Measurements from ENCODE around the gene ZDHHC8.

ZDHHC8 gene

DNA sequence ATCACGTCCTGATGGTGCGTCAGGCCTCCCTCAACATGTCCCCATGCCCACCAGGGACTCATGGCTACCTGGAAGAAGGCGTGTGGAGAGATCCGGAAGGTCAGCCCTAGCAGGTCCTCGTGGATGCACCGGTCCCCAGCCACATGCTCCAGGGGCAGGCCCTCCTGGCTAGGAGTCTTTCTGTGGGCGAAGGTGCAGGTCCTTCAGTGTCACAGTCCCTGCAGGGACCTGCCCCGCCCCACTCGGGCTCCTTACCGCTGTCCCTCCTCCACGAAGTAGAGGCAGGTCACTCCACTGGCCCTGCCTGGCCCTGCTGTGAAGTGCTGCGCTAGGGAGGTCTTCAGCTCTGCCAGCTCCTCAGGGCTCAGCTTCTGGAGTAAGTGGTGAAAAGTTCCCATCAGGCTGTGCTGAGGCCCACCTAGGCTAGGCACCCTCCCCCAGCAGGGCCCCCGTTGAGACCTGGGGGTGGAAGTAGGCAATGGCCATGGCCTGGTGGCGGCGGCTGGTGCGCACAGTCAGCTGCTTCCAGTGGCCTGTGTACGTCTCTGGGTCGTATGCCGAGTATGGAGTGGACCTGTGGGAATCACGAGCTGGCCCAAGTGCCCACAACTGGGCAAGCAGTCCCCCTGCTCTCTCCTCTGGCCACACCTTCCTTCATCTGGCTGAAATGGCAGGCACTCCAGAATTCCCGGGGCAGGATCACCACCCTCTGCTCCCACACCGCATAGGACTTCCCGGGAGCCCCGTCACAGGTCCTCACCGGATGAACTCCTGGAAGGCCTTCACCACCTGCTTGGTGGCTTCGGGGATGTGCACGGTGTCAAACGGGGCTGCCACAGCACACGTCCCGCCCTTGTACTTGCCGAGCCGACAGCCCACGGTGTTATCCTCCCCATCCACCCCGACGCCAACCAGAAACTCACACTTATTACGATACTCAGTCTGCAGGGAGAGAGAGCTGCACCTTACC, 16.8 kb upstream of the ZDHHC8 start:
- DNase-seq (ENCODE audit: low read depth): no peak

DNA sequence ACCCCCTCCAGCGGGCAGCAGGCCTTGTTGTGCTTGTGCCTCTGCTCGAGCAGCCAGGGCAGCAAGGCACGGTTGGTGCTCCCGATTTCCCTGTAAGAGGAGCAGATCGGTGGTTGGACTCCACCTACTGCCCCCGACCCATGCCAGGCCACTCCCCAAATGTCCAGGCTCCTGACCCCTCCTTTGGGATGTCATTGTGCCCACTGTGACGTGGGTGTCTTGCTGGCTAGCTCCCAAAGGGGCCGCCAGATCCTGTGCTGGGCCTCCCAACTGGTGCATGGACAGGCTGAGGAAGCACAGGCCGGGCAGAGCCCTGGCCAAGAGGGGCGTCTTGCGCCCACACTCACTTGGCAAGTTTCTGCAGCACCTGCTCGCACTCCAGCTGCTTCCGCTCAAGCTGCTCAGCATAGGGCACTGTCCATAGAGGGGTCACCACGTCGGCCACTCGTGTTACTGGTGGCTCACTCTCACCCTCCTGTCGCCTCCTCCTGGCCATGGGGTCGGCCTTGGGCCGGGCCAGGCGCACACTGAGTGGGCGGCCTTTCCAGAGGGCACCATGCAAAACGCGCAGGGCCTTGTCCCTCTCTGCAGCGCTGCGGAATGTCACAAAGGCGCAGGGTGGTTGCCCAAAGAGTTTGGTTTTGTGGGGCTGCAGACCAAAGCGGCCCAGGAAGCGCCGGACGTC, 15.8 kb upstream of the ZDHHC8 start, which contains the start of gene RANBP1:
Gene RANBP1, plus strand, starts transcription at position 414 of the 685 bp plus-strand sequence. Its CDS starts 81 bp downstream, at position 495.
- no peak for DNase-seq (ENCODE audit: low read depth)

DNA sequence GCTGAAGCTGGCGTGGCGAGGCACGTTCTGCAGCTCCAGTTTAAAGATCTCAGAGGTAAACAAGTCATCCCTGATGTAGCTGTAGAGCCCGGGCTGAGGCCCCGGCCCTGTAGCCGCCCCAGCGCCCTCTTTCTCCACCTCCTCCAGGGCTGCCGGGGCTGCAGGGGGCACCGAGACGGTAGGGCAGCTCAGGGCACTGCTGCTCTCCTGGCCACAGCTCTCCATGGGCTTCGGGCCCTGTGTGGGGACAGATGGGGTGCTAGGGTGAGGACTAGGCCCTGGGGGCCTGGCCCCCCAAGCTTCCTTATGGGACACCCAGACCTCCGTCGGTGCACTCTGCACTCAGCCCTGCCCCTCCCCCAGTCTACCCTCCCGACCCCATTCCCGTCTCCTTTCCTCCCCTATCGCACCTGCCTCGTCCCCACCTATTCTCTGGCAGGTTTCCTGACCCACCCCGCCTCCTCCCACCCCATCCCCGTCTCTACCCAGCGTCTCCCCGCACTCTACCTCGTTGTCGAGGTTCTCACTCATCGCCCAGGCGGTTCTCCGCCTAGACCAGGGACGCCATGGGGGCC, 15.1 kb upstream of the ZDHHC8 start:
- DNase-seq (ENCODE audit: low read depth): no peak

DNA sequence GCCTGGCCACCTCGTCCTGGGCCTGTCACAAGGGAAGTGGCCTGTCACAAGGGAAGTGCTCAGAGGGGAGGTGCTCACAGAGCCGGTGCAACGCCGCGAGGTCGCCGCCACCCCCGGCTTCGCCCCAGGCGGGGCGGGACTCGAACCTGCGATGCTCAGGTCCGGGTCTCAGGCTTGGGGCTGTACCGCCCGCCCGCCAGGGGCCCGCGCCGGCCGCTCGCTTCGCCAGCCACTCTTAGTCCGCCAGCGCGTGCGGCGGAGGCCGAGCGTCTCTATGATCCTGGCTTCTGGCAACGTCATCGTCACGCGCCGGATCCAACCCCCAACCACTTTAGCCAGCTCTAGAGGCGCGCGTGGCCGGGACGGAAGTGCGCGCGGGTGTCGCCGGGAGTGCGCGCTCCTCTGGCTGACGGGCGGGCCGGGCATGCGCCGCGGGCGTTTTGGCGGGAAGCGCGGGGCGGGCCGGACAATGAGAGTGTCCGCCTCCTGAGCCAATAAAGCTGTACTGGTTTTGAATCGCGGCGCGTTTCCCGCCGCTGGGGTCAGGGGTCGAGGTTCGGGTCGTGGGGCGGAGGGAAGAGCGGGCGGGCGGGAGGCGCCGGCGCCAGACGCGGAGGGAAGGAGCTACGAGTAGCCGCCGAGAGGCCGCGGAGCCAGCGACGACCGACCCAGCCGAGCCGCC, 14.5 kb upstream of the ZDHHC8 start, which contains the start of gene TRMT2A:
Gene TRMT2A, minus strand, starts transcription at position 276 of the 682 bp plus-strand sequence. CDS start 320 bp downstream, outside the sequence.
- DNase-seq (ENCODE audit: low read depth): peak; percentile 80

DNA sequence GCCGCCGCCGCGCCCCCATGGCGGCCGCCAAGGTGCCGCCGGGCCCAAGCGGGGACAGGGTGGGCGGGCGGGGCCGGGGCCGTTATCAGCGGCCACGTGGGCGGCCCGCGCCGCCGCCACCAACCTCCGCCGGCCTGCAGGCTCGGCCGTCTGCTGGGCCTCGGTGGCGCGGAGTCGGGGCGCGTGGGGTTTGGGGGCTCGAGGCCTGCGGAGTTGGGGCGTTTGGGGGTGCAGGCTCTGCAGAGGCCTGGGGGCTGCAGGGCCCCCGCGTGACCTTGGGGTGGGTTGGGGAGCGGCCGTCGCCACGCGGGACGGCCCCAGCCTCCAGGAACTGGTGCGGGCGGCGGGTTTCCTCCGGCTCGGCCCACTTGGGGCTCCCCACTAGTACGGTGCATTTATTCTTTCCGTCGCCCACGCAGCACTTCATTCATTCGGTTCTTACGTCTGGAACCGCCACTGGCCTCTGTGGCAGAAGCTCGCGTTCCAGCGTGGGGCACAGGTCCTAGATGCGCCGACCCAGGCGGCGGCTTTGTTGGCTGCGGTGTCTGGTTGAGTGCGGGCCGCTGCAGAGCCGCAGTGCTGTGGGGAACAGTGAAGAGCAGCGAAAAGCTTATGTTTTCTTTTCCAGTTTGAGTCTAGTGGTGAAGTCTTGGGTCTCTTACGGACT, 13.8 kb upstream of the ZDHHC8 start:
- no peak for DNase-seq (ENCODE audit: low read depth)

DNA sequence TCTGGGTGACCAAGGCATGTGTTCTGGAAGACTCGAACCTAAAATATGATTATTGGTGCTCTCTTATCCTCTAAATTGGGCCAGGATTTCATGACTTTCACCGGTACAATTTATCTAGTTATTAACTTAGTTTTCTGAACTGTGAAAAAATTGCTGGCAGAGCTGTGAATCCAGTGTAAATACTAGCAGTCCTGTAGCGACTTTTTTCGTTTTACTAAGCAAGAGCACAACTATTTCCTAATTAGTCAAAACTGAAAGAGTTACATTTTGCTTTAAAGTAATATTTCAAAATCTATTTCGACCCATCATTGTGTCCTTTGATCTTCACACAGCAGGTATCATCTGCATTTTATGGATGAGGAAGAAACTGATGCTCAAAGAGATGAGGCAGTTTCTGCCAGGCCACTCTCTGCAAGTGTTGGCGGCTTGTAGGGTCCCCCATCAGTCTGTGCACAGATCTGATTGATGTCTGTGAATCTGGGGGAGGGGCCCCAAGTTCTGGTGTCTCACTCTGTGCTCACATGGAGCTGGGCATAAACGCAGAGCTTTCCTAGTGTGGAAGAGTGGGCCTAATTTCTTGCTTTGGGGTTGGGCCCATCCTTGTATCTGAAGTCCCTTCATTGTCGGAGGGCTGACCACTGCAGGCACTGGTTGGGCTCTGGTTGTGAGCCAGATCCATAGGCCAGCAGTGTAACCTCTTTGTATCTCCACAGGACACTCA, 13.1 kb upstream of the ZDHHC8 start:
- DNase-seq (ENCODE audit: low read depth): no peak

DNA sequence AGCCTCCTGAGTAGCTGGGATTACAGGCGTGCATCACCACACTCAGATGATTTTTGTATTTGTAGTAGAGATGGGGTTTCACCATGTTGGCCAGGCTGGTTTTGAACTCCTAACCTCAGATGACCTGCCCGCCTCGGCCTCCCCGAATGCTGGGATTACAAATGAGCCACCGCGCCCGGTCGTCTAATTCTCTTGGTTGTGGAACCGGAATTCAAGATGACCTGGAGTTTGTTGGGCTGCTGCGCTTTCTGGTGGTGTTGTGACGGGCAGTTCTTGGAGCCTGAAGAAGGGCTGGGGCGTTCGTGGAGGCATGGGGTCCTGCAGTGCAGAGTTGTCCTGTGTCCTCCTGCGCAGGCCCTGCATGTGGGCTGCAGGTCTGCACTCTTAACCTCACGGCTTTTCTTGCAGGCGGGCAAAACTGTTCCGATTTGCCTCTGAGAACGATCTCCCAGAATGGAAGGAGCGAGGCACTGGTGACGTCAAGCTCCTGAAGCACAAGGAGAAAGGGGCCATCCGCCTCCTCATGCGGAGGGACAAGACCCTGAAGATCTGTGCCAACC, 9.7 kb upstream of the ZDHHC8 start:
- DNase-seq (ENCODE audit: low read depth): no peak

DNA sequence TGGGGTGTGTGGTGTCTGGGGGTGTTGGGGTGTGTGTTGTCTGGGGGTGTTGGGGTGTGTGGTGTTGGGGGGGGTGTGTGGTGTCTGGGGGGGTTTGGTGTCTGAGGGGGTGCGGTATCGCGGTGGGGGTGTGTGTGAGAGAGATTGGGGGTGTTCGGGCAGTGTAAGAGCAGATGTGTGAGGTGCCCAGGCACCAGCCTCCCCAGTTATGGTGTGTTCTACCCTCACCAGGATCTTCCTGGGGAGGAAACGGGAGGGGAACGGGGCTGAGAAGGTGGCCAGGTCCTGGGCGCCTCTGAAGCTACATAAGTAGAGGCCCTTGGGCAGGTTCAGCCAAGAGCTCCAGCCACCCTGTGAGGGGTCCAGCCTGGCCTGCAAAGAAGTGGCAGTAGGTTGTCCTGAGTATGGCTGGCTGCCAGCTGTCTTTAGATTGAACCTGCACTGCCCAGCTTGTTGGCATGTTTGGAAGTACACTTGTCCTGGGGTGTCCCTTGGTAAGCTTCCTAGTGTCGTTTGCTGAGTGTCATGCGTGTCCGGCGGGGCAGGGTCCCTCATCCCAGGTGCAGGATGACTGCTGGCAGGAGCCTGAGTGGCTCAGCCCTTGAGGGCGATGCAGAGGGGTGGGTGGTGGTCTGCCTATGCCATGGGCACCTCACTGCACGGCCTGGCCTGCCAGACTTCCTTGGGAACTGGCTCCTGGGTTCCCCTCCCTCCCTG, 8.1 kb upstream of the ZDHHC8 start:
- no peak for DNase-seq (ENCODE audit: low read depth)

DNA sequence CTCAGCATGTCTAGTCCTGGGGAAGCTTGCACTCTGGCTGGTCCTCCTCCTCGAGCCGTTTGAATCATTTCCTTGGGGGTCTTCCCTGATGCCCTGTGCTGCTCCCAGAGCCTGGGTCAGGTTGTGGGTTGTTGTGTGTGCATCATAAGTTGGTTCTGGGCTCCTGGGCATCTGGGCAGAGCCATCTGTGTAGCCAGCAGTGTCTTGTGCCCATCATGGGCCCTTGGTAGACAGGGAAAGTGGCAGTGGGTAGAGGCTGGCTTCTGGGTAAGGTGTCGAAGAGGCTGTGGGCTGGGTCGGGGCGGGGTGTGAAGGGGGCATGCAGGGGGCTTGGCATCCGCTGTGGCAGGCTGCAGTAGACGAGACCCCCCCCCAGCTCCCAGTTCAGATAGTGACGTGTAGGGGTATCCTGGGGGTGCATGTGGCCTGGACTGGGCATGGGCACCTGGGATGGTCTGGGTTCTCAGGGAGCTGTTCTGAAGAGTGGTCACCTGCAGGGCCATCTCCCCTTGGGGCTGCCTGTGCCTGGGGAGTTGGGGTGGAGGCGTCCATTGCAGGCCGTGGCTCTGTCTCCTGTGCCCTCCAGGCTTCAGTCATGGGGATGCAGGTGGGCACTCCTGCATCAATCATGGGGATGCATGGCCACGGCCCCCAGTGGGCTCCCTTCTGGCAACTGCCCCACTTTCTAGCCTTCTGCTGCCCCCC, 7.4 kb upstream of the ZDHHC8 start:
- DNase-seq (ENCODE audit: low read depth): no peak

DNA sequence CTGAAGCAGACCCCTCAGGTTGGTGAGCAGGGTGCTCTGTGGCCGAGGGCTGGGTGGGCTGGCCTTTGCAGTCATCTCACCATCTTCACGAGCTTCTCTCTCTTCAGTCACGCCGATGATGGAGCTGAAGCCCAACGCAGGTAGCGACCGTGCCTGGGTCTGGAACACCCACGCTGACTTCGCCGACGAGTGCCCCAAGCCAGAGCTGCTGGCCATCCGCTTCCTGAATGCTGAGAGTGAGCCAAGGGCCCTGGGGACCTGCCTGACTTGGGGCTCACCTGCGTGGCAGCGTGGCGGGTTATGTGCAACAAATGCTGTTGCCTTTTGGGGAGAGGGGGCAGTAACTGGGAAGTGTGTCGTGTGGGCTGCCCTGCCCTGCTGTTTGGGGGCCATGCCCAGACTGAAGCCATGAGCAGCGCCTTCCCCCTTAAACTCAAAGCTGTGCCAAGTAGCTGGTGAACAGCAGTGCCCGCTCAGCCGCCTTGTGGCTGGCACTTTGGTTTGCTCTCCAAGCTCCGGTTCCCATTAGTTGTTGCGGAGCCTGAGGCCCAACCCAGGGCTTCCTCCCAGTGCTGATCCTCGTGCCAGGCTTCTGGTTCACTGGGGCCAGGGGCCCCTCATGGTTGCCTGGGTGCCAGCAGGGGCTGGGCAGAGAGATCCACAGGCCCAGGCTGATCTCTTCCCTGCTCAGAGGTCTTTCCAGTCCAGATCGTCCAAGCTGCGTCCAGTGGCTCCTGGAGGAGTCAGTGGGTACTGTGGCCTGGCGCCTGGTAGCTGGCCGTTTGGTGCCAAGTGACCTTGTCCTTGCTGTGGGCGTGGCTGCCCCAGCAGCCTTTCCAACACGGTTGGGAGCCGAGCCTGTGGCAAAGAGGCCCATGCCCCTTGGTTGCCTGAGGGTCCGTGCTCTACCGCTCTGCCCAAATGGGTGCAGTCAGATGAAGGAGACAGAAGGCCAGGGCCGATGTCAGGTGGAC, 6.1 kb upstream of the ZDHHC8 start:
- DNase-seq (ENCODE audit: low read depth): no peak

DNA sequence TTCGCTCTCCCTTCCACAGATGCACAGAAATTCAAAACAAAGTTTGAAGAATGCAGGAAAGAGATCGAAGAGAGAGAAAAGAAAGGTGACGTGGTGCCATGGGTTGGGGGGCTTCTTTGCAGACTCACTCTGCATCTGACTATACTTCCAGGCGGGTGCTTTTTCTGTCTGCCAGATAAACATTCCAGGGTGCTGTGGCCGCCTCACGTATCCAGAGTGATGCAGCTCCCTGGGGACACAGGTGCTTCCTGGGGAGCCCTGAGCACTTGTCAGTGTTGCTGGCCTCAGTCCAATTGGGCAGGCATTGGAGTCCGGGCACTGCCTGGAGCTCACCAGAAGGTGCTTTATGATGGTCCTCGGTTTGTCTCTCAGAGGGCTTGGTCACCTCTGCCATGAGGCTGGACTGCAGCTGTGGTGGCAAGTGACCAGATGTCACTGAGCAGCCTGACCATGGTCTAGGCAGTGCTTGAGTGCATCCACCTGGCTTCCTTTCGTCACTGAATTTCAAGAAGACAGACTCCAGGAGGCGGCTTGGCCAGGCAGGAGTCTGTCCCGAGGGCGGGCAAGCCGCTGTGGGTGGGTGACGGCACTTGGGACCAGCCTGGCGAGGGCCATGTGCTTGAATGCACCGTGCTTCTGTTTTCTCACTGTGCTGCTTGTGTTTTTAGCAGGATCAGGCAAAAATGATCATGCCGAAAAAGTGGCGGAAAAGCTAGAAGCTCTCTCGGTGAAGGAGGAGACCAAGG, 5.1 kb upstream of the ZDHHC8 start:
- no peak for DNase-seq (ENCODE audit: low read depth)

DNA sequence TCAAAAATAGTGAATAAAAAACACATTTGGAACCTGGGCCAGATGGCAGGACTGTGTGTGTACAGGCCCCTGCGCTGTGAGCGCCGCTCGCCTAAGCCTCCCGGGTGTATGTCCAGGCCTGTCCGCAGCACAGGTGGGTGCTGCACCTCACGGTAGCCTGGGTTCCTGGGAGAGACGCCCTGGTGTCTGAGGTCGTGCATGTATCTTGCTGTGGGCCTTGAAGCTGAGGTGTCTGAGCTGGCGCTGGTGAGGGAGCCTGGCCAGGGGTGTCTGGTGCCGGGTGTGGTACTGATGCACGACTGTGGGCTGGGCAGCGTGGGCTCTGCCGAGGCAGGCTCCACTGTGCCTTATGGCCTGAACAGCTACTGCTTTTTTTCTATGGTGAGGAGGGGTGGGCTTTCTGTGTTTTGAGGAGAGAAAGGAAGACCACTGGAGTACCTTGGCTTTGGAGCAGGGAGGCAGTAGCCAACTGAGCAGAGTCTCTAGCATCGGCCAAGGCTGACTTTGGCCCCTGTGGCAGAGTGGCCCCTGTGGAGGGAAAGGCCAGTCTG, 4.2 kb upstream of the ZDHHC8 start:
- DNase-seq (ENCODE audit: low read depth): no peak

DNA sequence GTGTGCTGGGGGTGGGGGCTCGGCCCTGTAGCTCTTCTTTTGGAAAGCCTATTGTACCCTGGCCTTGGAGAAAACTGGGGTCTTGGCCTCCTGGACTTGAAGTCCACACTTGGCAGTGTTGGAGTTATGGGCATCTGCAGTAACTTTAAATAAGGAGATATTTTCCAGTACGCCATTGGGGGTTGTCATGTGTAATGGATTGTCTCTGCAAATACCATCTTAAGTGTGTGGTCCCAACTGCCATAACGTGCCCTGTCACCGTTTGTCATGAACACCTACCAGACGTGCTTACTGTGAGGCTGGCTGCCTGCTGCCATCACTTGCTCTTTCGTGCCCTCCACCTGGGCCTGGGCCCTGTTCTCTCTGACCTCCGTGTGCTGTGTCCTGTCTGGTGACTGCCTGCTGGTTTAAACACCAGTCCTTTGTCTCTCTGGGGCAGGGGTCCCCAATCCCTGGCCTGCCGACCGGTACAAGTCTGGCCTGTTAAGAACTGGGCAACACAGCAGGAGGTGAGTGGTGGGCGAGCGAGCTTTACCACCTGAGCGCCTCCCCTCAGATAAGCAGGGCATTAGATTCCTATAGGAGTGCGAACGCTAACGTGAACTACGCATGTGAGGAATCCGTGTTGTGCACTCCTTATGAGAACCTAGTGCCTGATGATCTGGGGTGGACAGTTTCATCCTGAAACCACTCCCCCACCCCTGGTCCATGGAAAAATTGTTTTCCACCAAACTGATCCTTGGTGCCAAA, 3.6 kb upstream of the ZDHHC8 start:
- DNase-seq (ENCODE audit: low read depth): no peak

DNA sequence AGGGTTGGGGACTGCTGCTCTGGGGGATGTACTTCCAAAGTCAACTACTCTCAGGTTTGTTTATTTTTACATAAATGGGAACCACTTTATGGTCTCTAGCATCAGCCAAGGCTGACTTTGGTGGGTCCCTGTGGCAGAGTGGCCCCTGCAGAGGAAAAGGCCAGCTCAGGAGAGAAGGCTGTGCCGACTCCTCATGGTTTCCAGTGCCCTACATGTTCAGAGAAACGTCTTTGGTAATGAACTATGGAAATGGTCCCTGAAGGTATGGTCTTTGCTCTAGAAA, 3.0 kb upstream of the ZDHHC8 start:
- no peak for DNase-seq (ENCODE audit: low read depth)

DNA sequence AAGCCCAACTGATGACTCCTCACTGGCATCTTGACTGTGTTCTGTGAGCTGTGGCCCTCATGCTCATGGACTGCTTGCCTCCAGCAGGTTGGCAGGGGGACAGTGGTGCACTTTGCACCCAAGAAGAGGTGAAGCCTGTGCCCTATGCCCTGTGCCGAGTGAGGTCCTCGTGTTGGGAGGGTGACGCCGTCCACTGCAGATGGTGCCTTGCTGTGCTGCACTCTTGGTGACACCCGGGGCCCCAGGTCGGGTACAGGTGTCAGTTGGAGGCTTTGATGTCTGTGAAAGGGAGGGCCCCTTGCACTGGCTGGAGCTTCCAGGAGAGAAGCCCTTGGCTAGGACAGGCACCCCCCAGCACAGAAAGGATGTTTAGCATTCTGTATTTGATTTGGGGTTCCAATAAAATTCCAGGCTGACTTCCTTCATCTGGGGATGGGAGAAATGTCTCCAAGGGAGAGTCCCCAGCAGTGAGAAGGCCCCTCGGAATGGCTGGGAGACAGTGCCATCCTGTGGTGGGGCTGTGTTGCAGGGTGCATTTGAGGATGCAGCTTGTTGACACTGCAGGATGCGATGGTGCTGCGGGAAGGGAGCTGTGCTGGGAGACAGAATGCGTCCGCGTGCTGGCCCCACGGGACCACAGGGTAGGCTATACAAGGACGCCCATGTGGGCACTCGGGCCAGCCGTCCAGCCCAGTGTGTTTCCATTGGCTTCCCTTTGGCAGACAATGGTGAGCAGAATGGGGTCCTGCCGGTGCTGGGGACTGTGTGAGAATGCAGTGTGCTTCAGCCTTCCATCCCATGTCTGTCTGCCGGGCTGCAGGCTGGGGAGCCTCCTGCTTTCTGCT, 2.5 kb upstream of the ZDHHC8 start:
- DNase-seq (ENCODE audit: low read depth): no peak

DNA sequence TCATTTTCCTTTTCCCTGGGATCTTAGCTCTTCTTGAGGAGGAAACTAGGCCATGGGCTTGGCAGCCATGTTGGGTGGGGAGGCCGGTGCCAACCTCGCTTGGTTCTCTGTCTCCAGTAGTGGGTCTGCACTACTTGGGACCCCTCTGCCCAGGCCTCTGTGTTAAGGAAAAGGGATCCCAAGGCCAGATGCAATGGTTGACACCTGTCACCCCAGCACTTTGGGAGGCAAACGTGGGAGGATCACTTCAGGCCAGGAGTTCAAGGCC, 1.9 kb upstream of the ZDHHC8 start:
- no peak for DNase-seq (ENCODE audit: low read depth)
